ENCODE results near the gene SPATA4. TPM values are rescaled to one million over a fixed set of nuclear protein-coding genes. Genes with fewer than 3 reads are reported as not detected.

Gene SPATA4
- total RNA-seq, 3 donors from 2014 or later = 0.66 to 1.3 TPM; not detected in 1

DNA sequence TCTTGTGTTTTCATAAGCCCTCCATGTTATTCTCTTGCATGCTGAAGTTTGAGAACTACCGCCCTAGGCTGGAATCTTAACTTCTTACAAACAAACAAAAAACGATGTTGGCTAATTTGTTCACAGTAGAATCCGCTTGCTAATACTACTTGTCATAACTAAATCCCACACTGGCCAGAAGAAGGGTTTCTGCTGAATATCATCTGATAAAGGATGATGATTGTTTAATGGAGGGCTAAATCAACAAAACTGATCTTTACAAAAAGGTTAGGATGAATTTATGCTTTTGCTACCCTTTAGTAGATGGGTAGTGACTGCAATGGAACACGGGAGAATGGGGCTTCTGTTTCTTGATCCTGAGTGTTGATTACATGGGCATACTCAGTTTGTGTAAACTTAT, 42.3 kb downstream of the SPATA4 start:
- H3K4me1 ChIP-seq = no peaks in the 10 kb centered on the region
- H3K27ac ChIP-seq = no peak overlapping the region
- DNase-seq (ENCODE audit: low spot score in 2 of 2) = no peak
- H3K36me3 ChIP-seq = no peaks in the 10 kb centered on the region
- intact Hi-C loops (cut with DNase I; ENCODE audit: low total_unique reads) = no loop called here
- no peak overlapping the region for H3K4me3 ChIP-seq
- H3K27me3 ChIP-seq = no peaks in the 10 kb centered on the region
- no peaks in the 10 kb centered on the region for H3K9me3 ChIP-seq
- TF ChIP-seq POLR2AphosphoS5 (IDR thresholded peaks at IDR 0.05) (no peak), POLR2A (IDR thresholded peaks at IDR 0.05) (no peak)
- TF ChIP-seq, protein P1, sequence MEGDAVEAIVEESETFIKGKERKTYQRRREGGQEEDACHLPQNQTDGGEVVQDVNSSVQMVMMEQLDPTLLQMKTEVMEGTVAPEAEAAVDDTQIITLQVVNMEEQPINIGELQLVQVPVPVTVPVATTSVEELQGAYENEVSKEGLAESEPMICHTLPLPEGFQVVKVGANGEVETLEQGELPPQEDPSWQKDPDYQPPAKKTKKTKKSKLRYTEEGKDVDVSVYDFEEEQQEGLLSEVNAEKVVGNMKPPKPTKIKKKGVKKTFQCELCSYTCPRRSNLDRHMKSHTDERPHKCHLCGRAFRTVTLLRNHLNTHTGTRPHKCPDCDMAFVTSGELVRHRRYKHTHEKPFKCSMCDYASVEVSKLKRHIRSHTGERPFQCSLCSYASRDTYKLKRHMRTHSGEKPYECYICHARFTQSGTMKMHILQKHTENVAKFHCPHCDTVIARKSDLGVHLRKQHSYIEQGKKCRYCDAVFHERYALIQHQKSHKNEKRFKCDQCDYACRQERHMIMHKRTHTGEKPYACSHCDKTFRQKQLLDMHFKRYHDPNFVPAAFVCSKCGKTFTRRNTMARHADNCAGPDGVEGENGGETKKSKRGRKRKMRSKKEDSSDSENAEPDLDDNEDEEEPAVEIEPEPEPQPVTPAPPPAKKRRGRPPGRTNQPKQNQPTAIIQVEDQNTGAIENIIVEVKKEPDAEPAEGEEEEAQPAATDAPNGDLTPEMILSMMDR (IDR thresholded peaks at IDR 0.05) = no peak

DNA sequence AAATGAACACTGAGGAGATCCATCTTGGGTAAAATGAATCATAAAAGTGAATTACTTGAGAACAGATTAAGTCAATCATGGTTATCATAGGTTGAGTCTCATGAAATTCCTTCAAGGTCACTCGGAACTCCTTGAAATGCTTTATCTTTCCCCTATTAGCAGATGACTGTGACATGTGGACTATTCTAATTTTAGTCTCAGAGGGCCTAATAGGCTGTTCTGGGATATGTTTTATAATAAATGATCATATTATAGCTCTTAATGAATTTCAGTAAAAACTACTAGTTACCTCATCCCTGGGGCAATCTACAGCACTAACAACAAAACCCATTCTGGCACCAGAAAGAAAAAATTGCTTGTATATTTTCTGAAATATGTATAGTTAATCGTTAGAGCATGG, 44.7 kb downstream of the SPATA4 start:
- no peaks in the 10 kb centered on the region for H3K4me1 ChIP-seq
- H3K36me3 ChIP-seq = no peaks in the 10 kb centered on the region
- no peak overlapping the region for H3K4me3 ChIP-seq
- intact Hi-C loops (cut with DNase I; ENCODE audit: low total_unique reads) = no loop called here
- no peak overlapping the region for H3K27ac ChIP-seq
- H3K27me3 ChIP-seq = no peaks in the 10 kb centered on the region
- no peaks in the 10 kb centered on the region for H3K9me3 ChIP-seq
- no peak for DNase-seq (ENCODE audit: low spot score in 2 of 2)
- TF ChIP-seq POLR2A (IDR thresholded peaks at IDR 0.05) = no peak
- TF ChIP-seq POLR2AphosphoS5 (IDR thresholded peaks at IDR 0.05) = no peak
- TF ChIP-seq, protein P1 (IDR thresholded peaks at IDR 0.05) = no peak

DNA sequence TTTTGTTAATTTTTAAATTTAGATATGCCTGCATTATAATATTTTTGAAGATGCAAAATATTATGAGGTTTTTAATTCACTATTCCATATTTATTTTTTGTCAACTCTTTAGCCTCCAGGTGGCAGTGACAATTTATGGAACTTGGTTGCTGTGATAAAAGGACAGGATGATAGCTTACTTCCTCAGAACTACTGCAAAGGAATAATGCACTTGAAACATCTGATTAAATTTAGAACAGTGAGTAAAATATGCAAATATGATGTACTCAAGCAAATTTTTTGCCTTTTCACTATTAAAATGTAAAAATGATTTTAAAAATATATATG, 45.1 kb downstream of the SPATA4 start:
- Histone ChIP-seq H3K27me3 (no peaks in the 10 kb centered on the region), H3K9me3 (no peaks in the 10 kb centered on the region), H3K4me1 (no peaks in the 10 kb centered on the region), H3K36me3 (no peaks in the 10 kb centered on the region), H3K27ac (no peak overlapping the region), H3K4me3 (no peak overlapping the region)
- TF ChIP-seq POLR2A (IDR thresholded peaks at IDR 0.05) = no peak
- TF ChIP-seq POLR2AphosphoS5 (IDR thresholded peaks at IDR 0.05) = no peak
- TF ChIP-seq, protein P1 (IDR thresholded peaks at IDR 0.05) = no peak
- intact Hi-C loops (cut with DNase I; ENCODE audit: low total_unique reads) = no loop called here
- no peak for DNase-seq (ENCODE audit: low spot score in 2 of 2)

DNA sequence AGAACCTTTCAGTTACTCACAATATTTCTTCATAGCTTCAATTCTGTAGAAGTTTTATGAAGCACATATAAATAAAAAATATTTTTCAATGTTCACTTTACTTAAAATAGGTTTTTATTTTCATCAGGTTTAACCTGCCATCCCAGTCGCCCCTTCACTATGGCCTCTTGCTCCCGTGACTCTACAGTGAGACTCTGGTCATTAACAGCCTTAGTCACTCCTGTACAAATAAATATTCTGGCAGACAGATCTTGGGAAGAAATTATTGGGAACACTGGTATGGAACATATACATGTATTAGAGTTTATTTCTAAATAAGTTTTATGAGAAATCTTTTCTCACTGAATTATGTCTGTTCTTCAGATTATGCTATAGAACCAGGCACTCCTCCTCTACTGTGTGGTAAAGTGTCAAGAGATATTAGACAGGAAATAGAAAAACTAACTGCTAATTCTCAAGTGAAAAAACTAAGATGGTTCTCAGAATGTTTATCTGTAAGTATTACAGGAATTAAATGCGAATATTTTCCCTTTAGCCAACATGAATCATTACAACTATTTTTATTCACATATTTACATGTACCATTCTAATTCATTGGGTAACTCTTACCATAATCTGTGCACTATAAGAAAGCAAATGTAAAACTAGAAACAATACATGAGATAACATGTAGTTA, 45.6 kb downstream of the SPATA4 start:
- no peak for TF ChIP-seq POLR2A (IDR thresholded peaks at IDR 0.05)
- TF ChIP-seq POLR2AphosphoS5 (IDR thresholded peaks at IDR 0.05) = no peak
- no peak for DNase-seq (ENCODE audit: low spot score in 2 of 2)
- Histone ChIP-seq H3K36me3 (no peaks in the 10 kb centered on the region), H3K9me3 (no peaks in the 10 kb centered on the region), H3K27me3 (no peaks in the 10 kb centered on the region), H3K4me1 (no peaks in the 10 kb centered on the region), H3K4me3 (no peak overlapping the region), H3K27ac (no peak overlapping the region)
- intact Hi-C loops (cut with DNase I; ENCODE audit: low total_unique reads) = no loop called here

DNA sequence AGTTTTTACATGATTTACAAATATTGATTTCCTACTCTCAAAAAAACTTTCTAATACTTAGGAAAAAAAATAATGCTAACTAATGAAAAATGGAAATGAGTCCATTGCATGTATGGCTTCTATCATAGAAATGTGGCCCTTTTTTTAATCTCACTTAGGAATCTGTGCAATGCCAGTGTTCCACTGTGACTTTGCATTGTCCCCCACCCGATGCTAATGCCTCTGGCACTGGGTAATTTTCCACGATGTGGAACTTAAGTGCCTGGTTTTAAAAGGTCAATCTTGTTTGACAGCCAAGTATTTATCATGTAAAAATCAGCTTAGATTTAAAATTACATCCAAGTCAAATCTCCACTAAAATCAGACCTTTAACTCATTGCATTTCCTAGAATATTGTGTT, 53.1 kb downstream of the SPATA4 start:
- no peaks in the 10 kb centered on the region for H3K9me3 ChIP-seq
- TF ChIP-seq POLR2A (IDR thresholded peaks at IDR 0.05) (no peak), POLR2AphosphoS5 (IDR thresholded peaks at IDR 0.05) (no peak)
- TF ChIP-seq, protein P1 (IDR thresholded peaks at IDR 0.05) = no peak
- no peak overlapping the region for H3K4me3 ChIP-seq
- no peak for DNase-seq (ENCODE audit: low spot score in 2 of 2)
- H3K4me1 ChIP-seq = no peaks in the 10 kb centered on the region
- intact Hi-C loops (cut with DNase I; ENCODE audit: low total_unique reads) = no loop called here
- no peak overlapping the region for H3K27ac ChIP-seq
- no peaks in the 10 kb centered on the region for H3K36me3 ChIP-seq
- no peaks in the 10 kb centered on the region for H3K27me3 ChIP-seq

DNA sequence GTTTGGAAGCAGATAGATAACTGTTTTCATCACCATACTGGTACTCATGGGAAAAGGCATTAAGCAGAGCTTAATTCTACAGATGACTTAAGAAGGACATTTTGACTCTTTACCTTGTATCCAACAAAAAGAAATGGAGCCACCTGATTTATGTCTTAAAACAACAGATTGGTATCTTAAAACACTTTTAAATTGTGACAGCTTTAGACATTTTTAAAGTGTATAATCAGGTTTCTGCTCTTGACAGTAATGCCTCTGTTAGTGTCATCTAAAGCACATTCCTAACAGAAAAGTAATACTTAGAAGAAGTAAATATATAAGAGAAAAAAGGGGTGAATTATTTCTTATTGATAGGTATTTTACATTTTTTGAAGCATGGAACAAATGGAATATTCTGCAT, 55.9 kb downstream of the SPATA4 start:
- intact Hi-C loops (cut with DNase I; ENCODE audit: low total_unique reads) = no loop called here
- H3K27ac ChIP-seq = no peak overlapping the region
- no peaks in the 10 kb centered on the region for H3K9me3 ChIP-seq
- no peaks in the 10 kb centered on the region for H3K36me3 ChIP-seq
- no peak for DNase-seq (ENCODE audit: low spot score in 2 of 2)
- H3K4me3 ChIP-seq = no peak overlapping the region
- no peaks in the 10 kb centered on the region for H3K27me3 ChIP-seq
- TF ChIP-seq POLR2A (IDR thresholded peaks at IDR 0.05) (no peak), POLR2AphosphoS5 (IDR thresholded peaks at IDR 0.05) (no peak)
- TF ChIP-seq, protein P1 (IDR thresholded peaks at IDR 0.05) = no peak
- no peaks in the 10 kb centered on the region for H3K4me1 ChIP-seq
